SKM-1 (cell line): ENCODE results near the gene ELP2.

ENCODE experiments used
- DNase-seq: peaks from one replicate; lab custom pipeline; 2025; ENCODE audit not compliant: unreplicated experiment; lab: John Stamatoyannopoulos, UW

Gene ELP2

GRCh38 chr18:36124841-36125240, 4.9 kb upstream of the ELP2 start:
- no peak for DNase-seq

DNA sequence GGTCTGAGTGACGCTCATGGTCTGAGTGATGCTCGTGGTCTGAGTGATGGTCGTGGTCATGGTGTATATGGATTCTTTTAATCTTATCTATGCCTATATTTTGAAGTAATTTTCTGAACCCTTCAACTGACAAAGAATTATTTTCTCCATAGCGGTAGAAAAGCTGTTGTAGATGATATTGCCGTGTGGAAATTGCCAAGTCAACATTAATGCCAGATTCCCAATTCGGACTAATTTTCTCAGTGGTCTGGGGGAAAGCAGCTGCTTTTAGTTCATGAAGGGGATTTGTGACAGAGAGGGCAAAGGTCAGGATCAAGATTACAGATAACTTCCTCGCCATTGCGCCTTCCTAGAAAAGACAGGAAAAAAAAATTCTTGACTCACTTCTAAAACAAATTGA, 3.0 kb upstream of the ELP2 start:
- no peak for DNase-seq

- no peak for DNase-seq
Observed at GRCh38 chr18:36127836-36128529, 1.7 kb upstream of the ELP2 start.

DNA sequence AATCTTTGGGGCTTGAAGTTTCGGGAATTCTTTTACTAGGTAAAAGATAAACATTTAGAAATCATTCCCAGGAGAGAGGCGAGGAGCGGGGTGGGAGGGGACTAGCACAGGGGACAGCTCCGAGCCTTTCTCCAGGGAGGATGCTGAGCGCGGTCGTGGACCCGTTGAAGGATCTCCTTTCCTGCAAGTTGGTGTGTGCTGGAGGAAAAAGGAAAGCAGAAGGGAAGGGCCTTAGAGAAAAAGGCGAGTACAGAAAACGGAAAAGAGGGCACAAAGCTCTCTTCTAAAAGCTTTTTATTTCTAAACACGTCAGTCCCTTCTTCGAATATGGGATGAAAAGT, 1.2 kb upstream of the ELP2 start:
- DNase-seq, result no peak

- no peak for DNase-seq
Observed at GRCh38 chr18:36128907-36129299, 796 bp upstream of the ELP2 start.

- no peak for DNase-seq
Observed at GRCh38 chr18:36130039-36130831, 536 bp downstream of the ELP2 start.

GRCh38 chr18:36130883-36131653, 1.4 kb downstream of the ELP2 start:
- DNase-seq, result no peak

GRCh38 chr18:36131692-36132483, 2.2 kb downstream of the ELP2 start:
- DNase-seq, result no peak

DNA sequence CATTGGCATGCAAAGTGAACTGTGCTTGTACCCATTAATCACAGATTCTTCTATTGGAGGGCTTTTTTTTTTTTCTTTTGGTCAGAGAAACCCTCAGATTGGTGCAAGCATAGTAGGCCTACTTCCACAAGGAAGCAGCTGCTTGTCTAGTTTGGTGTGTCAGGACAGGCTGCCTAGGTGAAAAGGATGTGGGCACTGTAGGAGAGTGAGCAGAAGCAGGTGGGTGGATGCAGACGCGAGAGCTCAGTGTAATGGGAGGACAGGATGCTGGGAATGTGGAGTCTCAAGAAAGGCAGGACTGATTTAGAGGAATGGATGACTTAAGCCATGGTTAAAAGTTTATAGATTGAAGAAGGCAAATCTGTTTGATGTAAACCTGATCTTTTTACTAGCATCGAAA, 3.1 kb downstream of the ELP2 start:
- no peak for DNase-seq

- no peak for DNase-seq
Observed at GRCh38 chr18:36135264-36135663, 5.6 kb downstream of the ELP2 start.

GRCh38 chr18:36139245-36139644, 9.5 kb downstream of the ELP2 start:
- DNase-seq, result no peak

DNA sequence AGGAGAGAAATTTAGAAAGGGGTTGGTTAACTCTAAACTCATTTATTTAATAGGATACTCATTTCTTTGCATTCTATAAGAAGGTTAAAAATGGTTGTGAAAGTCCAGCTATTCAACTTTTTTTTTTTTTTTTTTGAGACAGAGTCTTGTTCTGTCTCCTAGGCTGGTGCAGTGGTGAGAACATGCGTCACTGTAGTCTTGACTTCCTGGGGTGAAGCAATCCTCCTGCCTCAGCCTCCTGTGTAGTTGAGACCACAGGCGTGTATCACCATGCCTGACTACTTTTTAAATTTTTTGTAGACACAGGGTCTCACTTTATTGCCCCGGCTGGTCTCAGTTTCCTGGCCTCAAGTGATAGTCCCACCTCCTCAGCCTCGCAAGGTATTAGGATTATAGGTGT, 11.9 kb downstream of the ELP2 start:
- no peak for DNase-seq

- no peak for DNase-seq
Observed at GRCh38 chr18:36142751-36143150, 13.1 kb downstream of the ELP2 start.

- no peak for DNase-seq
Observed at GRCh38 chr18:36143391-36143790, 13.7 kb downstream of the ELP2 start.

- no peak for DNase-seq
Observed at GRCh38 chr18:36149514-36150289, 20.0 kb downstream of the ELP2 start.

DNA sequence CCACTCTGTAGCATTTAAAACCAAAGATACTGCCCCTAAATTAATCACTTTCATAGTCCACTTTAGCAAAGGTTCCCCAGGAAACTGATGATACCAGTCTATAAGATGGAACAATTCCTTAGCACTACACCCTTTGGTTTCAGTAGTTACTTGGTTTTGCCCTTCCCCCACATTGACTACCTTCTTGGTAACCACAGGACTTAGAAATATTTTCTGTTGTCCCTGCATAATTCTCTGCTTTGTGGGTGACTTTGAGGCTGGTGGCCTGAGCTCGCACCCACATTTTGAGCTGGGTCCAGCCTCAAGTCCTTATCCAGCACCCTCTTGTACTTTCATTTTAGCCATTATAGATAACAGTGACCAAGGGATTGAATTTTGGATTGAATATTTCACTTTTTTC, 23.1 kb downstream of the ELP2 start:
- no peak for DNase-seq

GRCh38 chr18:36153203-36153602, 23.5 kb downstream of the ELP2 start:
- no peak for DNase-seq

DNA sequence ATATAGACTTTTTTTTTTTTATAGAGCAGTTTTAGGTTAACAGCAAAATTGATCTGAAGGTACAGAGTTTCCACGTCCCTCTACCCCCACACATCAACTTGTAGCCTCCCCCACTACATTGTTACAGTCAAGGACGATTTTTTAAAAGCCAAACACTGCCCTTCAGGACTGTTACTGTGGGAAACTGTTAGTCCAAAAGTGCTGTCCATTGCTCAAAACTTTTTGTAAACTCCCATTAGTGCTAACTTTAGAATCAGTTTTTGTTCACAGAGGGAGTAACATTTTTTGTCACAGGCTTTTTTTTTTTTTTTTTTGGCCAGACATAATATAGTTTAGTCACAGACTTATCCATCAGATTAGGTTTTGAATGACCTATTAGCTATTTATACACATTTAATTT, 24.1 kb downstream of the ELP2 start:
- DNase-seq, result no peak

- DNase-seq, result no peak
Observed at GRCh38 chr18:36155851-36156757, 26.4 kb downstream of the ELP2 start.
